ENCODE data around the gene CD83.
A peak's percentile ranks its signal among the peaks of the same experiment; 100 is the strongest.

Gene CD83

DNA sequence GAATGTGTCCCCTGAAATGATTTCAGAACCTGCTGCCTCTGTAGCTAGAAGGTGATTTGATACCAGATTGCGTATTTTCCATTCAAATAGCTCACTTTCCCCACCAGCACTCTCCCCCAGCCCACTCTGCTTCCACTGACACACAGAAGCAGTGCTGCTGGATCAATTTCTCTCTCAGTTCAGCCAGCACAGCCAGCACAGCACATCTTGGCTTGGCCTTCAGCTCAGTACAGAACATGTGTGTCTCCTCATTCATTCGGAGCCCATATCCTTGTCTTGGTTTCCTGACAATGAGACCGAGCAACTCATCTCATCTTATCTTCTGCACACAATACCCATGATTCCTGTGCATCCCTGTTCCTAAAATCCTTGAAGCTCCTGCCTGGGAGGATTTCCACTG, 33.8 kb upstream of the CD83 start:
- Histone ChIP-seq H3K4me3 (ENCODE audit: low read length) (no peak overlapping the region), H3K79me2 (ENCODE audit: control insufficient read depth, low read length) (no peaks in the 10 kb centered on the region), H3K27ac (ENCODE audit: low read depth, low read length) (no peak overlapping the region), H4K20me1 (ENCODE audit: control insufficient read depth, insufficient read depth, low read depth, low read length) (no peaks in the 10 kb centered on the region), H3K9me3 (ENCODE audit: control insufficient read depth, insufficient read depth, low read length) (no peaks in the 10 kb centered on the region), H3K4me1 (ENCODE audit: control insufficient read depth, low read length) (peaks cover 31% of the 10 kb centered on the region), H3K36me3 (ENCODE audit: control insufficient read depth, low read length) (no peaks in the 10 kb centered on the region), H3K27me3 (ENCODE audit: control insufficient read depth, low read length) (no peaks in the 10 kb centered on the region), H3F3A (ENCODE audit: control insufficient read depth, insufficient read depth) (no peaks in the 10 kb centered on the region), H3K9me2 (replicated peaks; ENCODE audit: control insufficient read depth, low read length) (no peaks in the 10 kb centered on the region), H3K4me2 (ENCODE audit: low read length) (no peak overlapping the region)
- no peak for TF ChIP-seq EZH2phosphoT487 (IDR thresholded peaks at IDR 0.05; ENCODE audit: borderline replicate concordance, low read length)
- TF ChIP-seq, protein P1, sequence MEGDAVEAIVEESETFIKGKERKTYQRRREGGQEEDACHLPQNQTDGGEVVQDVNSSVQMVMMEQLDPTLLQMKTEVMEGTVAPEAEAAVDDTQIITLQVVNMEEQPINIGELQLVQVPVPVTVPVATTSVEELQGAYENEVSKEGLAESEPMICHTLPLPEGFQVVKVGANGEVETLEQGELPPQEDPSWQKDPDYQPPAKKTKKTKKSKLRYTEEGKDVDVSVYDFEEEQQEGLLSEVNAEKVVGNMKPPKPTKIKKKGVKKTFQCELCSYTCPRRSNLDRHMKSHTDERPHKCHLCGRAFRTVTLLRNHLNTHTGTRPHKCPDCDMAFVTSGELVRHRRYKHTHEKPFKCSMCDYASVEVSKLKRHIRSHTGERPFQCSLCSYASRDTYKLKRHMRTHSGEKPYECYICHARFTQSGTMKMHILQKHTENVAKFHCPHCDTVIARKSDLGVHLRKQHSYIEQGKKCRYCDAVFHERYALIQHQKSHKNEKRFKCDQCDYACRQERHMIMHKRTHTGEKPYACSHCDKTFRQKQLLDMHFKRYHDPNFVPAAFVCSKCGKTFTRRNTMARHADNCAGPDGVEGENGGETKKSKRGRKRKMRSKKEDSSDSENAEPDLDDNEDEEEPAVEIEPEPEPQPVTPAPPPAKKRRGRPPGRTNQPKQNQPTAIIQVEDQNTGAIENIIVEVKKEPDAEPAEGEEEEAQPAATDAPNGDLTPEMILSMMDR (IDR thresholded peaks at IDR 0.05; ENCODE audit: low read depth, low read length, poor library complexity, severe bottlenecking): no peak

DNA sequence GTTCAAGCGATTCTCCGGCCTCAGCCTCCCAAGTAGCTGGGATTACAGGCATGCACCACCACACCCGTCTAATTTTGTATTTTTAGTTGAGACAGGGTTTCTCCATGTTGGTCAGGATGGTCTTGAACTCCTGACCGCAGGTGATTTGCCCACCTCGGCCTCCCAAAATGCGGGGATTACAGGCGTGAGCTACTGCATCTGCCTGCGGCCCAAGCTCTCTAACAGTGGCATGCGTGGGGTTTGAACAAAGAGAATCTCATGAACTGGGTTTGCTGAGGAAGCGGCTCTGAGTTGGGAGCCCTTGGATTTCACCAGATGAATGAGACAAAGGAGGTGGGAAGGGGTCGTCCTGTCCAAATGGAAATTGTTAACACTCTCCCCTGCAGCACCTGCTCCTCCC, 33.2 kb upstream of the CD83 start:
- Histone ChIP-seq H3K9me3 (ENCODE audit: control insufficient read depth, insufficient read depth, low read length) (no peaks in the 10 kb centered on the region), H3K4me2 (ENCODE audit: low read length) (no peak overlapping the region), H3K36me3 (ENCODE audit: control insufficient read depth, low read length) (no peaks in the 10 kb centered on the region), H3K9me2 (replicated peaks; ENCODE audit: control insufficient read depth, low read length) (no peaks in the 10 kb centered on the region), H3K4me3 (ENCODE audit: low read length) (no peak overlapping the region), H3K27me3 (ENCODE audit: control insufficient read depth, low read length) (no peaks in the 10 kb centered on the region), H3K79me2 (ENCODE audit: control insufficient read depth, low read length) (no peaks in the 10 kb centered on the region), H4K20me1 (ENCODE audit: control insufficient read depth, insufficient read depth, low read depth, low read length) (no peaks in the 10 kb centered on the region), H3K27ac (ENCODE audit: low read depth, low read length) (no peak overlapping the region), H3K4me1 (ENCODE audit: control insufficient read depth, low read length) (peaks cover 37% of the 10 kb centered on the region), H3F3A (ENCODE audit: control insufficient read depth, insufficient read depth) (no peaks in the 10 kb centered on the region)
- no peak for TF ChIP-seq EZH2phosphoT487 (IDR thresholded peaks at IDR 0.05; ENCODE audit: borderline replicate concordance, low read length)
- TF ChIP-seq, protein P1 (IDR thresholded peaks at IDR 0.05; ENCODE audit: low read depth, low read length, poor library complexity, severe bottlenecking): no peak

DNA sequence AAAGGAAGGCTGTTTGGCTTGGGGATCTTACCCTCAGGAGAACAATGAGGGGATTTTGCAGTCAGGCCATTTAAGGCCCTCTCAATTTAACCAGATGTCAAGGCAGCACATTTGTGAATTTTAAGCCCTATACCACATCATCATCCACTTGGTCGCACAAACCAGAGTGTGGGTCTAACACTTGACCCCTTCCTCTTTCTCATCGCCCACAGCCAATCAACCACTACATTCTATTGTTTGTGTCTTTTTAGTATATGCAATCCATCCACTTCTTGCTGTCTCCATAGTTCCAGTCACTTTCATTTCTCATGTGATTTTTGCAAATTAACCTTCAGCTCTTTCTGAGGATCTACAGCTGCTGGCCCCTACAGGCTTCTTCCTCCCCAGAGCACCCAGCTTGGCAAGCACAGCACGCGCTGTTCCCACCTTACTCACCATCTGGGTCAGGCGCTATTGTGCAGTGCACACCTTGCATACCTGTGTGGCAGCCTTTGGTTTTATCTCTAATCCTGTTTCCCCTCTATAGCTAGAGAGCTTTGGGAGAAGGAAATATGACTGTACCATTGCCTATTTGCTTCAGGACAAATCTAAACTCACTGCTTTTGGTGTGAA, 32.3 kb upstream of the CD83 start:
- H3K4me3 ChIP-seq (ENCODE audit: low read length): no peak overlapping the region
- H3K4me2 ChIP-seq (ENCODE audit: low read length): peak overlapping the region; percentile 9; the same call in 1 of the 2 replicates
- no peak overlapping the region for H3K27ac ChIP-seq (ENCODE audit: low read depth, low read length)
- no peaks in the 10 kb centered on the region for H3K9me3 ChIP-seq (ENCODE audit: control insufficient read depth, insufficient read depth, low read length)
- no peaks in the 10 kb centered on the region for H3K9me2 ChIP-seq (replicated peaks; ENCODE audit: control insufficient read depth, low read length)
- H3K36me3 ChIP-seq (ENCODE audit: control insufficient read depth, low read length): no peaks in the 10 kb centered on the region
- no peaks in the 10 kb centered on the region for H3K79me2 ChIP-seq (ENCODE audit: control insufficient read depth, low read length)
- H4K20me1 ChIP-seq (ENCODE audit: control insufficient read depth, insufficient read depth, low read depth, low read length): no peaks in the 10 kb centered on the region
- H3K4me1 ChIP-seq (ENCODE audit: control insufficient read depth, low read length): peaks cover 37% of the 10 kb centered on the region
- no peaks in the 10 kb centered on the region for H3K27me3 ChIP-seq (ENCODE audit: control insufficient read depth, low read length)
- TF ChIP-seq, protein P1 (IDR thresholded peaks at IDR 0.05; ENCODE audit: low read depth, low read length, poor library complexity, severe bottlenecking): no peak
- no peak for TF ChIP-seq EZH2phosphoT487 (IDR thresholded peaks at IDR 0.05; ENCODE audit: borderline replicate concordance, low read length)
- H3F3A ChIP-seq (ENCODE audit: control insufficient read depth, insufficient read depth): no peaks in the 10 kb centered on the region

Measured in DOHH2 (cell line).